GM23248 (cell line): ENCODE results near the gene MNT. TPM values are rescaled to one million over a fixed set of nuclear protein-coding genes. Genes with fewer than 3 reads are reported as not detected.

Experiments
- DNase-seq: peaks from one replicate; pipeline ENCODE4 v3.0.0-alpha.2; 2015
- H2AFZ ChIP-seq: fragments of 200-600 bp; sonication (generic); 2 replicates; pipeline ENCODE4 v1.6.1; 2016; ENCODE audit warnings: antibody characterized with exemption
- H3F3A ChIP-seq: fragments of 200-600 bp; sonication (generic); 2 replicates; pipeline ENCODE4 v1.6.1; 2016; ENCODE audit warnings: mild to moderate bottlenecking, antibody characterized with exemption, mixed run types; ENCODE audit not compliant: insufficient read depth
- H3K27ac ChIP-seq: fragments of 200-600 bp; sonication (generic); 2 replicates; pipeline ENCODE4 v1.5.1; 2016; ENCODE audit warnings: mild to moderate bottlenecking
- H3K27me3 ChIP-seq: fragments of 200-600 bp; sonication (generic); replicated peaks from 2 replicates; pipeline ENCODE4 v1.6.1; 2016; ENCODE audit warnings: mild to moderate bottlenecking; ENCODE audit not compliant: insufficient read depth
- H3K36me3 ChIP-seq: fragments of 200-600 bp; sonication (generic); 2 replicates; pipeline ENCODE4 v1.6.1; 2016; ENCODE audit warnings: low read depth, mild to moderate bottlenecking
- H3K4me1 ChIP-seq: fragments of 200-600 bp; sonication (generic); 2 replicates; pipeline ENCODE4 v1.6.1; 2016; ENCODE audit warnings: mild to moderate bottlenecking; ENCODE audit not compliant: insufficient read depth
- H3K4me2 ChIP-seq: fragments of 200-600 bp; sonication (generic); one replicate; pipeline ENCODE4 v1.6.1; 2016; ENCODE audit warnings: mild to moderate bottlenecking; ENCODE audit not compliant: unreplicated experiment
- H3K4me3 ChIP-seq: fragments of 200-600 bp; sonication (generic); 2 replicates; pipeline ENCODE4 v1.5.1; 2016; ENCODE audit warnings: mild to moderate bottlenecking
- H3K79me2 ChIP-seq: fragments of 200-600 bp; sonication (generic); 2 replicates; pipeline ENCODE4 v1.6.1; 2016; ENCODE audit warnings: mild to moderate bottlenecking; ENCODE audit not compliant: insufficient read depth
- H3K9ac ChIP-seq: fragments of 200-600 bp; sonication (generic); 2 replicates; pipeline ENCODE4 v1.6.1; 2016; ENCODE audit warnings: mild to moderate bottlenecking
- H3K9me2 ChIP-seq: fragments of 200-600 bp; sonication (generic); 2 replicates; pipeline ENCODE4 v1.6.1; 2016; ENCODE audit warnings: mixed run types, mild to moderate bottlenecking, moderate library complexity; ENCODE audit not compliant: insufficient read depth
- H3K9me3 ChIP-seq: fragments of 200-600 bp; sonication (generic); one replicate; pipeline ENCODE4 v1.6.1; 2017; ENCODE audit warnings: low read depth
- H4K20me1 ChIP-seq: fragments of 200-600 bp; sonication (generic); 2 replicates; pipeline ENCODE4 v1.6.0; 2016; ENCODE audit not compliant: insufficient read depth
- EZH2 ChIP-seq: fragments of 200-600 bp; sonication (generic); IDR thresholded peaks from 2 replicates; pipeline ENCODE4 v1.6.1; 2018; ENCODE audit warnings: antibody characterized with exemption, mild to moderate bottlenecking; ENCODE audit not compliant: insufficient read depth, poor library complexity, severe bottlenecking
- EZH2phosphoT487 ChIP-seq: fragments of 200-600 bp; sonication (generic); IDR thresholded peaks from 2 replicates; pipeline ENCODE4 v1.6.1; 2018; ENCODE audit warnings: antibody characterized with exemption, moderate library complexity, mild to moderate bottlenecking, low read depth; ENCODE audit not compliant: insufficient read depth
- WGBS, 2 experiments: methylation state at CpG; one replicate each; pipeline ENCODE4 v1.1.6; 2015 to 2017; ENCODE audit warnings: low lambda C conversion rate in 2 of 2, low coverage in 1 of 2; ENCODE audit errors: missing lambda C conversion rate in 2 of 2; 5-methylcytosine and 5-hydroxymethylcytosine counted together
- in situ Hi-C: fragments of 300-500 bp; cut with MboI; formaldehyde crosslinking; loops from 2 replicates; pipeline ENCODE4 v1.15.0; 2020
- polyA plus RNA-seq: library from polyadenylated mRNA; unstranded; fragments of >200 nt; fragmentation: Nextera tagmentation; extraction: Ambion mirVana; gene quantifications from 2 replicates; pipeline ENCODE4 v1.2.1, GENCODE V29; 2016
- total RNA-seq: library from RNA; depleted of rRNA; stranded (reverse); fragments of >200 nt; shearing (Covaris generic); gene quantifications from 2 replicates; pipeline ENCODE4 v1.2.3, GENCODE V29; 2014

MNT gene
- total and polyA plus RNA-seq, 2 experiments from 2014 or later = 6.2 TPM

DNA sequence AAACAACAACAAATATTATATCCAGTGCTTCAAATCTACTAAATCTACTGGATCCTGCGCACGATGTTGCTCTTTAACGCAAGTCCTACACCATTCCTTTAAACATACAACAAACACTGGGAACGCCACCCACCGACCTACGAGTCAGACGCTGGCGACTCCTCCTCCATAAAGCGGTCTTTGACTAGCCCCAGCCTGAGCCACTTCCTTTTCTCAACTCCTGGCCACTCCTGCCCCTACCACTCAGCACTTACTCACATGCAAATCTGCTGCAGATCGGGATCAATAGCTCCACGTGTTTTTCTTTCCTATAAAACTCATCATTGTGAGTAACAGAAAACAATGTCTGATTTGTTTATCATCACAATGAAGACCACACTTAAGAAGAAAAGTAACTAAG, 32.8 kb upstream of the MNT start:
- no peaks in the 10 kb centered on the region for H4K20me1 ChIP-seq
- H3F3A ChIP-seq = peaks cover 9% of the 10 kb centered on the region
- H3K9me3 ChIP-seq = no peaks in the 10 kb centered on the region
- H3K27me3 ChIP-seq = no peaks in the 10 kb centered on the region
- no peak overlapping the region for H3K27ac ChIP-seq
- H3K4me3 ChIP-seq = no peak overlapping the region
- no peak overlapping the region for H2AFZ ChIP-seq
- DNase-seq = peak; percentile 65
- TF ChIP-seq EZH2 (no peak), EZH2phosphoT487 (no peak)
- WGBS, 2 experiments = 51 to 60% methylated on average over 11 of the region's 11 CpGs
- H3K9me2 ChIP-seq = no peaks in the 10 kb centered on the region
- H3K79me2 ChIP-seq = no peaks in the 10 kb centered on the region
- H3K4me1 ChIP-seq = no peaks in the 10 kb centered on the region
- no peak overlapping the region for H3K4me2 ChIP-seq
- no peaks in the 10 kb centered on the region for H3K36me3 ChIP-seq
- in situ Hi-C loops = no loop called here
- no peak overlapping the region for H3K9ac ChIP-seq

DNA sequence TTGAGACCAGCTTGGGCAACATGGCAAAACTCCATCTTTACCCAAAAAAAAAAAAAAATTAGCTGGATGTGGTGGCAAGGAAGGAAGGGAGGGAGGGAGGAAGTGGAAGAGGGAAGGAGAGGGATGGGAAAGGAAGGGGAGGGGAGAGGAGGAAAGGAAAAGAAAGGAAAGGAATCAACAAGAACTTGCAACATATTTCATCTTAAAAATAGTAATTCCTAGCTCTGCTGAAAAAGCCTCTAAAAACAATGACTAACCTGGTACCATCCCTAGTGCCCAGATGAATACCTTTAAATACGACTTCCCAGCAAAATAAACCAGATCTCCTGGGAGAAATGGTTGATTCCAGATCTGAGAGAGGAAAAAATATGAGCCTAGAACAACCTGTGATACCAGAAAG, 27.1 kb upstream of the MNT start:
- H3K4me1 ChIP-seq = no peaks in the 10 kb centered on the region
- DNase-seq = no peak
- WGBS, 2 experiments = 95 to 98% methylated on average over 1 of the region's 1 CpG
- H3K4me2 ChIP-seq = no peak overlapping the region
- no peaks in the 10 kb centered on the region; the same call in 1 of the 2 replicates for H3F3A ChIP-seq
- no peaks in the 10 kb centered on the region for H4K20me1 ChIP-seq
- H3K36me3 ChIP-seq = no peaks in the 10 kb centered on the region
- H3K9ac ChIP-seq = no peak overlapping the region
- H3K27me3 ChIP-seq = no peaks in the 10 kb centered on the region
- no peak overlapping the region for H3K4me3 ChIP-seq
- no peak overlapping the region for H3K27ac ChIP-seq
- H3K9me2 ChIP-seq = no peaks in the 10 kb centered on the region
- H2AFZ ChIP-seq = no peak overlapping the region
- no peak for TF ChIP-seq EZH2phosphoT487
- TF ChIP-seq EZH2 = no peak
- H3K9me3 ChIP-seq = no peaks in the 10 kb centered on the region
- H3K79me2 ChIP-seq = no peaks in the 10 kb centered on the region
- in situ Hi-C loops = no loop called here

DNA sequence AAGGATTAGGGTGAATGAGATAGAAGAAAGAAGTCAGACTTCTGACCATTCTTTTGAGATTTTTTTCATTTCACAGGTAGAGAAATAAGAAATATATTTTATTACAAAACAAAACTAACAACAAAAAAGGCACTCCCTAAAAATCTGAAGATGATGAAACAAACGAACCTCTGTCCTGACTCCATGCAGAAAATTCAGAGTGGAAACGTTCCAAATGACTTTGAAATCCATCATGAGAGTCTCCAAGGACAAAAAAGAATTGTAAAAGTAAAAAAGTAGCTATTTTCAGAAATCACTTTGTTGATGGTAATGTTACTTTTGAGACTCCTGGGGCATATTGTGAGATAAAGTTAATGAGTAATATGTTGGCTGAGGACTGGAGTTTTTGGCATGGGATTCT, 26.4 kb upstream of the MNT start:
- no peak overlapping the region for H3K9ac ChIP-seq
- 76 to 78% methylated on average over 2 of the region's 2 CpGs for WGBS, 2 experiments
- in situ Hi-C loops = no loop called here

DNA sequence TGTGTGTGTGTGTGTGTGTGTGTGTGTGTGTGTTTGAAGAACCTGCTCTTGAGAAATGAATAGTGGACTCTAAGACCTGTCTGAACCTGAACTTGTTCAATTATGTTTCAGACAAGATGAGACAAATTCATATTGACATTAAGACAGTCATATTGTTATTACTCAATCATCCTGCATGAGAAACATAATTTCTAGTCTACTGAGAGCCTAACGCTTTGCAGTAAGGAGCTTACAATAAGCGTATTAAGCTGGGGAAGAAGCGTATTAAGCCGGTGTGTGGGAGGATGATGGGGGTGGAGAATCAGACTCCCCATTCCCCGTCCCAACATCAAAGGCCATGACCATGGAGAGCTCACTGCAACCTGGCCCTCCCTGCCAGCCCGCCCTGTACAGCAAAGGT, 22.4 kb upstream of the MNT start:
- H3K4me3 ChIP-seq = no peak overlapping the region
- no peaks in the 10 kb centered on the region for H3K9me3 ChIP-seq
- in situ Hi-C loops = no loop called here
- H3F3A ChIP-seq = no peaks in the 10 kb centered on the region
- no peaks in the 10 kb centered on the region for H3K4me1 ChIP-seq
- H2AFZ ChIP-seq = no peak overlapping the region
- no peaks in the 10 kb centered on the region for H3K27me3 ChIP-seq
- 81 to 87% methylated on average over 6 of the region's 6 CpGs for WGBS, 2 experiments
- H4K20me1 ChIP-seq = no peaks in the 10 kb centered on the region
- no peak overlapping the region for H3K4me2 ChIP-seq
- DNase-seq = no peak
- H3K36me3 ChIP-seq = no peaks in the 10 kb centered on the region; the same call in 1 of the 2 replicates
- no peaks in the 10 kb centered on the region for H3K79me2 ChIP-seq
- no peak for TF ChIP-seq EZH2phosphoT487
- TF ChIP-seq EZH2 = no peak
- H3K27ac ChIP-seq = no peak overlapping the region
- no peak overlapping the region for H3K9ac ChIP-seq
- H3K9me2 ChIP-seq = no peaks in the 10 kb centered on the region

More for the DNA sequence above, 26.4 kb upstream of the MNT start:
- H3K4me3 ChIP-seq = no peak overlapping the region
- no peaks in the 10 kb centered on the region for H4K20me1 ChIP-seq
- no peaks in the 10 kb centered on the region for H3K36me3 ChIP-seq
- no peaks in the 10 kb centered on the region for H3K27me3 ChIP-seq
- no peak overlapping the region for H2AFZ ChIP-seq
- DNase-seq = no peak
- H3K9me3 ChIP-seq = no peaks in the 10 kb centered on the region
- H3K27ac ChIP-seq = no peak overlapping the region
- H3F3A ChIP-seq = no peaks in the 10 kb centered on the region
- no peak for TF ChIP-seq EZH2phosphoT487
- no peak for TF ChIP-seq EZH2
- H3K9me2 ChIP-seq = no peaks in the 10 kb centered on the region
- no peaks in the 10 kb centered on the region for H3K4me1 ChIP-seq
- H3K79me2 ChIP-seq = no peaks in the 10 kb centered on the region
- no peak overlapping the region for H3K4me2 ChIP-seq
